GM23248 (cell line): ENCODE measurements around the gene SNX15. TPM values are rescaled to one million over a fixed set of nuclear protein-coding genes. Genes with fewer than 3 reads are reported as not detected.

Experiments used
- DNase-seq: peaks from one replicate; pipeline ENCODE4 v3.0.0-alpha.2; 2015
- H2AFZ ChIP-seq: fragments of 200-600 bp; sonication (generic); 2 replicates; pipeline ENCODE4 v1.6.1; 2016; ENCODE audit warnings: antibody characterized with exemption
- H3F3A ChIP-seq: fragments of 200-600 bp; sonication (generic); 2 replicates; pipeline ENCODE4 v1.6.1; 2016; ENCODE audit warnings: mild to moderate bottlenecking, antibody characterized with exemption, mixed run types; ENCODE audit not compliant: insufficient read depth
- H3K27ac ChIP-seq: fragments of 200-600 bp; sonication (generic); 2 replicates; pipeline ENCODE4 v1.5.1; 2016; ENCODE audit warnings: mild to moderate bottlenecking
- H3K27me3 ChIP-seq: fragments of 200-600 bp; sonication (generic); replicated peaks from 2 replicates; pipeline ENCODE4 v1.6.1; 2016; ENCODE audit warnings: mild to moderate bottlenecking; ENCODE audit not compliant: insufficient read depth
- H3K36me3 ChIP-seq: fragments of 200-600 bp; sonication (generic); 2 replicates; pipeline ENCODE4 v1.6.1; 2016; ENCODE audit warnings: low read depth, mild to moderate bottlenecking
- H3K4me1 ChIP-seq: fragments of 200-600 bp; sonication (generic); 2 replicates; pipeline ENCODE4 v1.6.1; 2016; ENCODE audit warnings: mild to moderate bottlenecking; ENCODE audit not compliant: insufficient read depth
- H3K4me2 ChIP-seq: fragments of 200-600 bp; sonication (generic); one replicate; pipeline ENCODE4 v1.6.1; 2016; ENCODE audit warnings: mild to moderate bottlenecking; ENCODE audit not compliant: unreplicated experiment
- H3K4me3 ChIP-seq: fragments of 200-600 bp; sonication (generic); 2 replicates; pipeline ENCODE4 v1.5.1; 2016; ENCODE audit warnings: mild to moderate bottlenecking
- H3K79me2 ChIP-seq: fragments of 200-600 bp; sonication (generic); 2 replicates; pipeline ENCODE4 v1.6.1; 2016; ENCODE audit warnings: mild to moderate bottlenecking; ENCODE audit not compliant: insufficient read depth
- H3K9ac ChIP-seq: fragments of 200-600 bp; sonication (generic); 2 replicates; pipeline ENCODE4 v1.6.1; 2016; ENCODE audit warnings: mild to moderate bottlenecking
- H3K9me2 ChIP-seq: fragments of 200-600 bp; sonication (generic); 2 replicates; pipeline ENCODE4 v1.6.1; 2016; ENCODE audit warnings: mixed run types, mild to moderate bottlenecking, moderate library complexity; ENCODE audit not compliant: insufficient read depth
- H3K9me3 ChIP-seq: fragments of 200-600 bp; sonication (generic); one replicate; pipeline ENCODE4 v1.6.1; 2017; ENCODE audit warnings: low read depth
- H4K20me1 ChIP-seq: fragments of 200-600 bp; sonication (generic); 2 replicates; pipeline ENCODE4 v1.6.0; 2016; ENCODE audit not compliant: insufficient read depth
- EZH2 ChIP-seq: fragments of 200-600 bp; sonication (generic); IDR thresholded peaks from 2 replicates; pipeline ENCODE4 v1.6.1; 2018; ENCODE audit warnings: antibody characterized with exemption, mild to moderate bottlenecking; ENCODE audit not compliant: insufficient read depth, poor library complexity, severe bottlenecking
- EZH2phosphoT487 ChIP-seq: fragments of 200-600 bp; sonication (generic); IDR thresholded peaks from 2 replicates; pipeline ENCODE4 v1.6.1; 2018; ENCODE audit warnings: antibody characterized with exemption, moderate library complexity, mild to moderate bottlenecking, low read depth; ENCODE audit not compliant: insufficient read depth
- WGBS, 2 experiments: methylation state at CpG; one replicate each; pipeline ENCODE4 v1.1.6; 2015 to 2017; ENCODE audit warnings: low lambda C conversion rate in 2 of 2, low coverage in 1 of 2; ENCODE audit errors: missing lambda C conversion rate in 2 of 2; 5-methylcytosine and 5-hydroxymethylcytosine counted together
- in situ Hi-C: fragments of 300-500 bp; cut with MboI; formaldehyde crosslinking; loops from 2 replicates; pipeline ENCODE4 v1.15.0; 2020
- polyA plus RNA-seq: library from polyadenylated mRNA; unstranded; fragments of >200 nt; fragmentation: Nextera tagmentation; extraction: Ambion mirVana; gene quantifications from 2 replicates; pipeline ENCODE4 v1.2.1, GENCODE V29; 2016
- total RNA-seq: library from RNA; depleted of rRNA; stranded (reverse); fragments of >200 nt; shearing (Covaris generic); gene quantifications from 2 replicates; pipeline ENCODE4 v1.2.3, GENCODE V29; 2014

The SNX15 gene
- total and polyA plus RNA-seq, 2 experiments from 2014 or later: 17.2 to 17.5 TPM

- no peaks in the 10 kb centered on the region for H3K79me2 ChIP-seq
- H2AFZ ChIP-seq: no peak overlapping the region
- no peak overlapping the region for H3K27ac ChIP-seq
- H3K9ac ChIP-seq: no peak overlapping the region
- H3K9me3 ChIP-seq: no peaks in the 10 kb centered on the region
- no peaks in the 10 kb centered on the region for H3K27me3 ChIP-seq
- H3K36me3 ChIP-seq: no peaks in the 10 kb centered on the region
- H3K4me2 ChIP-seq: no peak overlapping the region
- no peaks in the 10 kb centered on the region for H3F3A ChIP-seq
- TF ChIP-seq EZH2: no peak
- TF ChIP-seq EZH2phosphoT487: no peak
- in situ Hi-C loops: no loop called here
- 96 to 100% methylated on average over 1 of the region's 1 CpG for WGBS, 2 experiments
- H3K4me1 ChIP-seq: no peaks in the 10 kb centered on the region
- no peak for DNase-seq
- H4K20me1 ChIP-seq: no peaks in the 10 kb centered on the region
- H3K9me2 ChIP-seq: no peaks in the 10 kb centered on the region
- H3K4me3 ChIP-seq: no peak overlapping the region
Measured at GRCh38 chr11:65055538-65055937, 28.3 kb downstream of the SNX15 start.

GRCh38 chr11:65056999-65057398, 29.8 kb downstream of the SNX15 start:
- Histone ChIP-seq H3K4me3 (no peak overlapping the region), H3K9me2 (no peaks in the 10 kb centered on the region), H3K9me3 (no peaks in the 10 kb centered on the region), H3F3A (no peaks in the 10 kb centered on the region), H3K9ac (no peak overlapping the region), H3K4me2 (no peak overlapping the region), H3K27ac (no peak overlapping the region), H3K27me3 (no peaks in the 10 kb centered on the region), H4K20me1 (no peaks in the 10 kb centered on the region), H3K79me2 (no peaks in the 10 kb centered on the region), H2AFZ (no peak overlapping the region), H3K4me1 (no peaks in the 10 kb centered on the region), H3K36me3 (no peaks in the 10 kb centered on the region)
- 92 to 100% methylated on average over 5 to 6 of the region's 6 CpGs for WGBS, 2 experiments
- TF ChIP-seq EZH2 (no peak), EZH2phosphoT487 (no peak)
- DNase-seq: no peak
- in situ Hi-C loops: no loop called here

GRCh38 chr11:65057526-65057925, 30.3 kb downstream of the SNX15 start:
- Histone ChIP-seq H3K27ac (no peak overlapping the region), H3K4me3 (no peak overlapping the region), H3K79me2 (no peaks in the 10 kb centered on the region), H3K9me2 (no peaks in the 10 kb centered on the region), H3K36me3 (no peaks in the 10 kb centered on the region), H3K9ac (no peak overlapping the region), H3K4me2 (no peak overlapping the region), H2AFZ (no peak overlapping the region), H3K27me3 (no peaks in the 10 kb centered on the region), H3K4me1 (no peaks in the 10 kb centered on the region), H3F3A (no peaks in the 10 kb centered on the region), H4K20me1 (no peaks in the 10 kb centered on the region), H3K9me3 (no peaks in the 10 kb centered on the region)
- WGBS, 2 experiments: 65 to 70% methylated on average over 7 of the region's 7 CpGs
- TF ChIP-seq EZH2 (no peak), EZH2phosphoT487 (no peak)
- in situ Hi-C loops: no loop called here
- no peak for DNase-seq

GRCh38 chr11:65058012-65058411, 30.8 kb downstream of the SNX15 start:
- in situ Hi-C loops: no loop called here
- Histone ChIP-seq H2AFZ (no peak overlapping the region), H3K4me1 (no peaks in the 10 kb centered on the region), H4K20me1 (no peaks in the 10 kb centered on the region), H3K27ac (no peak overlapping the region), H3K9ac (no peak overlapping the region), H3K79me2 (no peaks in the 10 kb centered on the region), H3K27me3 (no peaks in the 10 kb centered on the region), H3K36me3 (no peaks in the 10 kb centered on the region), H3K9me2 (no peaks in the 10 kb centered on the region), H3K9me3 (no peaks in the 10 kb centered on the region), H3F3A (no peaks in the 10 kb centered on the region), H3K4me3 (no peak overlapping the region), H3K4me2 (no peak overlapping the region)
- WGBS, 2 experiments: 62 to 65% methylated on average over 12 to 13 of the region's 13 CpGs
- DNase-seq: no peak
- TF ChIP-seq EZH2phosphoT487 (no peak), EZH2 (no peak)
